GM23338 (cell line): ENCODE data around the gene IER5L. TPM values are rescaled to one million over a fixed set of nuclear protein-coding genes. Genes with fewer than 3 reads are reported as not detected.

ENCODE experiments used
- ATAC-seq: fragments of 200-7000 bp; cut with Tn5 transposase; 3 replicates; pipeline ENCODE4 v1.9.1; 2020
- DNase-seq: peaks from one replicate; pipeline ENCODE4 v3.0.0-alpha.2; 2015; ENCODE audit warnings: low spot score
- H2AFZ ChIP-seq: fragments of 200-600 bp; sonication (generic); 2 replicates; pipeline ENCODE4 v1.8.0; 2016; ENCODE audit warnings: antibody characterized with exemption, mild to moderate bottlenecking, moderate library complexity
- H3F3A ChIP-seq: fragments of 200-600 bp; sonication (generic); replicated peaks from 2 replicates; pipeline ENCODE4 v1.8.0; 2017; ENCODE audit warnings: antibody characterized with exemption, mixed run types, low read depth
- H3K27ac ChIP-seq: fragments of 200-600 bp; sonication (generic); 2 replicates; pipeline ENCODE4 v1.6.1; 2016; ENCODE audit warnings: low read depth
- H3K27me3 ChIP-seq: fragments of 200-600 bp; sonication (generic); 2 replicates; pipeline ENCODE4 v1.8.0; 2016; ENCODE audit warnings: mild to moderate bottlenecking, mixed run types, moderate library complexity; ENCODE audit not compliant: insufficient read depth
- H3K36me3 ChIP-seq: fragments of 200-600 bp; sonication (generic); 2 replicates; pipeline ENCODE4 v1.8.0; 2016; ENCODE audit warnings: mild to moderate bottlenecking; ENCODE audit not compliant: insufficient read depth
- H3K4me1 ChIP-seq: fragments of 200-600 bp; sonication (generic); 2 replicates; pipeline ENCODE4 v1.8.0; 2016; ENCODE audit warnings: mild to moderate bottlenecking, moderate library complexity; ENCODE audit not compliant: insufficient read depth
- H3K4me2 ChIP-seq: fragments of 200-600 bp; sonication (generic); 2 replicates; pipeline ENCODE4 v1.7.1; 2017; ENCODE audit warnings: mixed run types
- H3K4me3 ChIP-seq: fragments of 200-600 bp; sonication (generic); 2 replicates; pipeline ENCODE4 v1.6.1; 2016; ENCODE audit warnings: mixed run types
- H3K79me2 ChIP-seq: fragments of 200-600 bp; sonication (generic); replicated peaks from 2 replicates; pipeline ENCODE4 v1.8.0; 2017; ENCODE audit warnings: mild to moderate bottlenecking; ENCODE audit not compliant: insufficient read depth
- H3K9me2 ChIP-seq: fragments of 200-600 bp; sonication (generic); 2 replicates; pipeline ENCODE4 v1.8.0; 2017; ENCODE audit not compliant: insufficient read depth
- H4K20me1 ChIP-seq: fragments of 200-600 bp; sonication (generic); replicated peaks from 2 replicates; pipeline ENCODE4 v1.8.0; 2017; ENCODE audit warnings: mild to moderate bottlenecking; ENCODE audit not compliant: insufficient read depth
- H3K27ac Mint-ChIP-seq: 2 replicates; pipeline ENCODE4 v1.8.0; 2020; ENCODE audit warnings: inconsistent platforms, mild to moderate bottlenecking, moderate library complexity, mixed read lengths
- H3K27me3 Mint-ChIP-seq: 3 replicates; pipeline ENCODE4 v1.8.0; 2022; ENCODE audit warnings: low read depth, mild to moderate bottlenecking, moderate library complexity, mixed read lengths, inconsistent platforms; ENCODE audit not compliant: insufficient read depth, poor library complexity
- H3K36me3 Mint-ChIP-seq: 3 replicates; pipeline ENCODE4 v1.8.0; 2021; ENCODE audit warnings: low read depth, mild to moderate bottlenecking, inconsistent platforms, moderate library complexity, mixed read lengths
- H3K4me1 Mint-ChIP-seq: 3 replicates; pipeline ENCODE4 v1.8.0; 2020; ENCODE audit warnings: mild to moderate bottlenecking, inconsistent platforms, mixed read lengths
- H3K4me3 Mint-ChIP-seq: 3 replicates; pipeline ENCODE4 v1.8.0; 2021; ENCODE audit warnings: moderate library complexity, mild to moderate bottlenecking, inconsistent platforms, mixed read lengths
- H3K9me3 Mint-ChIP-seq: 3 replicates; pipeline ENCODE4 v1.8.0; 2020; ENCODE audit warnings: moderate library complexity, mild to moderate bottlenecking, inconsistent platforms, mixed read lengths
- CTCF ChIP-seq, 2 experiments: fragments of 200-600 bp in 1 of 2; sonication (generic) in 1 of 2; conservative IDR thresholded peaks; 2 replicates each; pipeline versions ENCODE4 v1.5.1 to v1.6.1; 2016 to 2017; ENCODE audit warnings: antibody characterized with exemption in 2 of 2, low read depth in 2 of 2, mild to moderate bottlenecking in 2 of 2, moderate library complexity in 1 of 2
- ETS1 ChIP-seq: IDR thresholded peaks from 2 replicates; pipeline ENCODE4 v1.6.1; 2016; ENCODE audit warnings: antibody characterized with exemption
- EZH2 ChIP-seq: fragments of 200-600 bp; sonication (generic); IDR thresholded peaks from one replicate; pipeline ENCODE4 v1.8.0; 2017; ENCODE audit warnings: antibody characterized with exemption, mild to moderate bottlenecking, low read depth; ENCODE audit not compliant: unreplicated experiment
- EZH2phosphoT487 ChIP-seq: fragments of 200-600 bp; sonication (generic); IDR thresholded peaks from one replicate; pipeline ENCODE4 v1.8.1; 2018; ENCODE audit warnings: antibody characterized with exemption; ENCODE audit not compliant: unreplicated experiment
- JUNB ChIP-seq: IDR thresholded peaks from one replicate; pipeline ENCODE4 v1.6.1; 2016; ENCODE audit warnings: antibody characterized with exemption; ENCODE audit not compliant: unreplicated experiment
- NANOG ChIP-seq: IDR thresholded peaks from 2 replicates; pipeline ENCODE4 v1.6.1; 2016; ENCODE audit warnings: antibody characterized with exemption, borderline replicate concordance
- POLR2AphosphoS5 ChIP-seq: IDR thresholded peaks from 2 replicates; pipeline ENCODE4 v1.6.1; 2016; ENCODE audit warnings: antibody characterized with exemption, low read depth
- ZNF114 ChIP-seq: fragments of 250-450 bp; sonication (Bioruptor Pico); IDR thresholded peaks from 2 replicates; pipeline ENCODE4 v1.5.0; 2020; ENCODE audit warnings: mild to moderate bottlenecking, moderate library complexity
- ZNF331 ChIP-seq: fragments of 250-450 bp; sonication (Bioruptor Pico); IDR thresholded peaks from 2 replicates; pipeline ENCODE4 v1.5.0; 2020; ENCODE audit warnings: low read depth, mild to moderate bottlenecking, moderate library complexity
- ZNF462 ChIP-seq: fragments of 250-450 bp; sonication (Bioruptor Pico); IDR thresholded peaks from 2 replicates; pipeline ENCODE4 v1.5.0; 2020; ENCODE audit warnings: mild to moderate bottlenecking, moderate library complexity
- polyA plus RNA-seq: library from polyadenylated mRNA; unstranded; fragments of >200 nt; fragmentation: Nextera tagmentation; extraction: Ambion mirVana; gene quantifications from 2 replicates; pipeline ENCODE4 v1.2.1, GENCODE V29; 2016
- total RNA-seq: library from RNA; depleted of rRNA; stranded (reverse); fragments of >200 nt; shearing (Covaris generic); gene quantifications from 2 replicates; pipeline ENCODE4 v1.2.3, GENCODE V29; 2014
- TF ChIP-seq, protein P1 (sequence below): IDR thresholded peaks from one replicate; pipeline ENCODE4 v1.6.1; 2018; ENCODE audit warnings: antibody characterized with exemption; ENCODE audit not compliant: unreplicated experiment

IER5L gene
- total and polyA plus RNA-seq, 2 experiments from 2014 or later: 0.19 to 0.90 TPM

- no peaks in the 10 kb centered on the region for H3K79me2 ChIP-seq
- peaks cover 6% of the 10 kb centered on the region; the same call in 1 of the 2 replicates for H3K4me1 ChIP-seq
- Mint-ChIP-seq H3K4me3 (no peak overlapping the region; the same call in 2 of the 3 replicates), H3K4me1 (peaks cover 17% of the 10 kb centered on the region), H3K27me3 (peaks cover 70% of the 10 kb centered on the region), H3K9me3 (no peaks in the 10 kb centered on the region; the same call in 2 of the 3 replicates), H3K27ac (no peak overlapping the region), H3K36me3 (no peaks in the 10 kb centered on the region)
- no peaks in the 10 kb centered on the region for H3K36me3 ChIP-seq
- H4K20me1 ChIP-seq: peaks cover 29% of the 10 kb centered on the region
- H2AFZ ChIP-seq: no peak overlapping the region
- peaks cover 60% of the 10 kb centered on the region for H3K27me3 ChIP-seq
- TF ChIP-seq POLR2AphosphoS5 (no peak), ETS1 (no peak), JUNB (no peak), ZNF462 (no peak), ZNF114 (CRISPR knock-in tag) (no peak), NANOG (no peak), EZH2 (no peak), EZH2phosphoT487 (no peak), ZNF331 (no peak), CTCF (conservative IDR thresholded peaks at IDR 0.05; ENCODE audit: low read depth in 2 of 2) (no peak)
- TF ChIP-seq, protein P1, sequence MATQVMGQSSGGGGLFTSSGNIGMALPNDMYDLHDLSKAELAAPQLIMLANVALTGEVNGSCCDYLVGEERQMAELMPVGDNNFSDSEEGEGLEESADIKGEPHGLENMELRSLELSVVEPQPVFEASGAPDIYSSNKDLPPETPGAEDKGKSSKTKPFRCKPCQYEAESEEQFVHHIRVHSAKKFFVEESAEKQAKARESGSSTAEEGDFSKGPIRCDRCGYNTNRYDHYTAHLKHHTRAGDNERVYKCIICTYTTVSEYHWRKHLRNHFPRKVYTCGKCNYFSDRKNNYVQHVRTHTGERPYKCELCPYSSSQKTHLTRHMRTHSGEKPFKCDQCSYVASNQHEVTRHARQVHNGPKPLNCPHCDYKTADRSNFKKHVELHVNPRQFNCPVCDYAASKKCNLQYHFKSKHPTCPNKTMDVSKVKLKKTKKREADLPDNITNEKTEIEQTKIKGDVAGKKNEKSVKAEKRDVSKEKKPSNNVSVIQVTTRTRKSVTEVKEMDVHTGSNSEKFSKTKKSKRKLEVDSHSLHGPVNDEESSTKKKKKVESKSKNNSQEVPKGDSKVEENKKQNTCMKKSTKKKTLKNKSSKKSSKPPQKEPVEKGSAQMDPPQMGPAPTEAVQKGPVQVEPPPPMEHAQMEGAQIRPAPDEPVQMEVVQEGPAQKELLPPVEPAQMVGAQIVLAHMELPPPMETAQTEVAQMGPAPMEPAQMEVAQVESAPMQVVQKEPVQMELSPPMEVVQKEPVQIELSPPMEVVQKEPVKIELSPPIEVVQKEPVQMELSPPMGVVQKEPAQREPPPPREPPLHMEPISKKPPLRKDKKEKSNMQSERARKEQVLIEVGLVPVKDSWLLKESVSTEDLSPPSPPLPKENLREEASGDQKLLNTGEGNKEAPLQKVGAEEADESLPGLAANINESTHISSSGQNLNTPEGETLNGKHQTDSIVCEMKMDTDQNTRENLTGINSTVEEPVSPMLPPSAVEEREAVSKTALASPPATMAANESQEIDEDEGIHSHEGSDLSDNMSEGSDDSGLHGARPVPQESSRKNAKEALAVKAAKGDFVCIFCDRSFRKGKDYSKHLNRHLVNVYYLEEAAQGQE: no peak
- DNase-seq (no peak), ATAC-seq (no peak)
- peaks cover 15% of the 10 kb centered on the region; the same call in 1 of the 2 replicates for H3F3A ChIP-seq
- H3K27ac ChIP-seq: no peak overlapping the region
- H3K4me3 ChIP-seq: no peak overlapping the region
- no peaks in the 10 kb centered on the region for H3K9me2 ChIP-seq
- no peak overlapping the region for H3K4me2 ChIP-seq
Observed at GRCh38 chr9:129182122-129182521, 4.1 kb upstream of the IER5L start.
